Common myeloid progenitor, CD34-positive (primary cell): ENCODE data around the gene MANEAL.
"Not testable (repeated sequence)": the region's sequence is repeated elsewhere in the genome, so short reads cannot be mapped to it uniquely, and the experiment has no call there.

ENCODE experiments used
- CTCF ChIA-PET: fragments of 350-600 bp; sonication (Branson Sonifier 250); formaldehyde crosslinking; loops from one replicate; lab custom pipeline; 2021; ENCODE audit warnings: antibody characterized with exemption; lab: Charles Lee
- POLR2A ChIA-PET: fragments of 350-600 bp; sonication (Branson Sonifier 250); formaldehyde crosslinking; loops from one replicate; lab custom pipeline; 2021; ENCODE audit warnings: antibody characterized with exemption; lab: Charles Lee
- DNase-seq, 3 donors: peaks; one replicate each; pipeline versions ENCODE4 v3.0.0 to v3.0.0-alpha.2; 2013
- H3K27ac ChIP-seq, 2 experiments: 1 replicate in 1 of 2; 2 replicates in 1 of 2; pipeline ENCODE4 v1.7.0; 2013; ENCODE audit warnings: inconsistent platforms in 2 of 2, low read length in 2 of 2, mild to moderate bottlenecking in 2 of 2, low read depth in 1 of 2, moderate library complexity in 1 of 2; ENCODE audit not compliant: severe bottlenecking in 2 of 2, insufficient read depth in 1 of 2, poor library complexity in 1 of 2
- H3K27me3 ChIP-seq, 5 experiments: replicated peaks in 2 of 5; 1 replicate in 3 of 5; 2 replicates in 2 of 5; pipeline versions ENCODE4 v1.6.1 to v1.7.0; 2013; ENCODE audit warnings: low read length in 4 of 5, mild to moderate bottlenecking in 2 of 5, moderate library complexity in 2 of 5, inconsistent platforms in 1 of 5; ENCODE audit not compliant: insufficient read depth in 5 of 5, control insufficient read depth in 4 of 5
- H3K36me3 ChIP-seq, 4 experiments: 1 replicate in 2 of 4; 2 replicates in 2 of 4; pipeline versions ENCODE4 v1.6.1 to v1.7.0; 2013; ENCODE audit warnings: low read length in 3 of 4, control low read depth in 1 of 4, mild to moderate bottlenecking in 1 of 4; ENCODE audit not compliant: control insufficient read depth in 4 of 4, insufficient read depth in 4 of 4
- H3K4me1 ChIP-seq, 4 experiments: 1 replicate in 3 of 4; 2 replicates in 1 of 4; pipeline versions ENCODE4 v1.6.1 to v1.7.1; 2013; ENCODE audit warnings: low read length in 3 of 4, mild to moderate bottlenecking in 3 of 4, control low read depth in 1 of 4, inconsistent platforms in 1 of 4, moderate library complexity in 1 of 4; ENCODE audit not compliant: control insufficient read depth in 4 of 4, insufficient read depth in 4 of 4; ENCODE audit errors: control extremely low read depth in 1 of 4
- H3K4me3 ChIP-seq, 7 experiments: 1 replicate in 4 of 7; 2 replicates in 3 of 7; pipeline versions ENCODE4 v1.5.1 to v1.7.0; 2013; ENCODE audit warnings: mild to moderate bottlenecking in 7 of 7, low read length in 6 of 7, moderate library complexity in 6 of 7, inconsistent platforms in 2 of 7, low read depth in 2 of 7, control low read depth in 1 of 7; ENCODE audit not compliant: insufficient read depth in 4 of 7, control insufficient read depth in 1 of 7; ENCODE audit errors: extremely low read depth in 1 of 7
- H3K9me3 ChIP-seq, 5 experiments: 1 replicate in 4 of 5; 2 replicates in 1 of 5; pipeline versions ENCODE4 v1.6.1 to v1.7.1; 2013; ENCODE audit warnings: low read length in 4 of 5, mild to moderate bottlenecking in 2 of 5, inconsistent platforms in 1 of 5, low read depth in 1 of 5, moderate library complexity in 1 of 5; ENCODE audit not compliant: control insufficient read depth in 4 of 5, insufficient read depth in 2 of 5; ENCODE audit errors: control extremely low read depth in 1 of 5
- WGBS: methylation state at CpG from one replicate; pipeline ENCODE4 v1.1.5; 2013; ENCODE audit not compliant: insufficient coverage; 5-methylcytosine and 5-hydroxymethylcytosine counted together

The MANEAL gene

GRCh38 chr1:37764414-37764825 is 29.2 kb upstream of the MANEAL start:
- CTCF ChIA-PET: no interaction called here
- peaks cover 0 to 1% (median 0%) of the 10 kb centered on the region in 4 experiments for H3K4me1 ChIP-seq
- POLR2A ChIA-PET: interaction anchor here (0.8 kb wide), 1 partner anchor 95 kb away, joined by 3 read pairs; the partner anchor contains the start of gene MTF1
- H3K36me3 ChIP-seq: no peaks in the 10 kb centered on the region
- DNase-seq: peak; percentile 38 to 76 (median 75)
- peaks cover 2 to 97% (median 63%) of the 10 kb centered on the region in 5 experiments for H3K27me3 ChIP-seq
- H3K4me3 ChIP-seq: no peak overlapping the region
- H3K27ac ChIP-seq: no peak overlapping the region
- 8% methylated on average over 25 of the region's 29 CpGs for WGBS
- H3K9me3 ChIP-seq: peaks cover 0 to 5% (median 0%) of the 10 kb centered on the region in 5 experiments

- 3% methylated on average over 22 of the region's 33 CpGs for WGBS
Measured at GRCh38 chr1:37764888-37765441, 28.7 kb upstream of the MANEAL start, which contains the start of gene EPHA10. EPHA10 (minus strand) TSS chr1:37765120; CDS start chr1:37765066, 54 bp downstream.

GRCh38 chr1:37765916-37766664 is 27.6 kb upstream of the MANEAL start:
- peaks cover 0 to 5% (median 0%) of the 10 kb centered on the region in 5 experiments for H3K9me3 ChIP-seq
- POLR2A ChIA-PET: interaction anchor here (0.6 kb wide), 1 partner anchor 282 kb away, joined by 3 read pairs; no protein-coding TSS in a partner anchor
- 4% methylated on average over 27 of the region's 27 CpGs for WGBS
- no peaks in the 10 kb centered on the region for H3K36me3 ChIP-seq
- peaks cover 0 to 1% (median 0%) of the 10 kb centered on the region in 4 experiments for H3K4me1 ChIP-seq
- H3K4me3 ChIP-seq: no peak overlapping the region
- DNase-seq: peak in 1 of 3 donors; percentile 7
- CTCF ChIA-PET: interaction anchor here (1.1 kb wide), 1 partner anchor 9 kb away, joined by 3 read pairs; no protein-coding TSS in a partner anchor
- H3K27me3 ChIP-seq: peaks cover 4 to 96% (median 56%) of the 10 kb centered on the region in 5 experiments
- no peak overlapping the region for H3K27ac ChIP-seq

More at GRCh38 chr1:37764888-37765441, 28.7 kb upstream of the MANEAL start, which contains the start of gene EPHA10:
- no peaks in the 10 kb centered on the region for H3K36me3 ChIP-seq
- H3K27me3 ChIP-seq: peaks cover 2 to 97% (median 60%) of the 10 kb centered on the region in 5 experiments
- ChIA-PET POLR2A (interaction anchor here (0.8 to 1.0 kb wide), 2 partner anchors 42 to 94 kb away, joined by 3 read pairs; partner anchors contain the start of genes C1orf122 and MTF1), CTCF (interaction anchor here (1.1 kb wide), 1 partner anchor 8 kb away, joined by 3 read pairs; no protein-coding TSS in a partner anchor)
- no peak within 1 kb of the TSS for H3K27ac ChIP-seq
- no peak for DNase-seq
- no peak within 1 kb of the TSS for H3K4me3 ChIP-seq
- peaks cover 0 to 5% (median 0%) of the 10 kb centered on the region in 5 experiments for H3K9me3 ChIP-seq
- H3K4me1 ChIP-seq: peaks cover 0 to 1% (median 0%) of the 10 kb centered on the region in 4 experiments

GRCh38 chr1:37767488-37767887 is 26.2 kb upstream of the MANEAL start:
- peaks cover 0 to 1% (median 0%) of the 10 kb centered on the region in 4 experiments for H3K4me1 ChIP-seq
- peaks cover 4 to 82% (median 51%) of the 10 kb centered on the region in 5 experiments for H3K27me3 ChIP-seq
- no peak overlapping the region for H3K4me3 ChIP-seq
- CTCF ChIA-PET: no interaction called here
- H3K9me3 ChIP-seq: peaks cover 0 to 3% (median 0%) of the 10 kb centered on the region in 5 experiments
- no peak for DNase-seq
- POLR2A ChIA-PET: no interaction called here
- no peak overlapping the region for H3K27ac ChIP-seq
- H3K36me3 ChIP-seq: no peaks in the 10 kb centered on the region
- WGBS: 50% methylated on average over 1 of the region's 2 CpGs

GRCh38 chr1:37771440-37771839 is 22.2 kb upstream of the MANEAL start:
- H3K9me3 ChIP-seq, DNase-seq, H3K27ac ChIP-seq, CTCF ChIA-PET, H3K36me3 ChIP-seq, H3K4me1 ChIP-seq, POLR2A ChIA-PET, H3K4me3 ChIP-seq: not testable (repeated sequence)
- H3K27me3 ChIP-seq: peaks cover 6 to 43% (median 21%) of the 10 kb centered on the region in 5 experiments

GRCh38 chr1:37776946-37777516 is 16.6 kb upstream of the MANEAL start:
- Histone ChIP-seq H3K9me3 (peaks cover 0 to 3% (median 0%) of the 10 kb centered on the region in 5 experiments), H3K4me1 (no peaks in the 10 kb centered on the region), H3K27me3 (peaks cover 2 to 23% (median 3%) of the 10 kb centered on the region in 5 experiments), H3K36me3 (no peaks in the 10 kb centered on the region), H3K4me3 (no peak overlapping the region), H3K27ac (no peak overlapping the region)
- ChIA-PET CTCF (interaction anchor here (1.5 kb wide), 1 partner anchor 18 kb away, joined by 3 read pairs; no protein-coding TSS in a partner anchor), POLR2A (no interaction called here)
- 75% methylated on average over 1 of the region's 4 CpGs for WGBS
- DNase-seq: no peak
